OCI-LY7 (cell line): Measurements from ENCODE around the gene MAGED4B. TPM values are rescaled to one million over a fixed set of nuclear protein-coding genes. Genes with fewer than 3 reads are reported as not detected.

Source experiments
- BruUV-seq: library from RNA; stranded (reverse); fragments of 400-500 nt; replicated peaks from 2 replicates; lab custom pipeline; 2021; lab: Mats Ljungman, UMichigan
- CTCF ChIA-PET: fragments of 300-600 bp; sonication (Branson Sonifier 250); formaldehyde crosslinking; loops from one replicate; lab custom pipeline; 2022; ENCODE audit warnings: antibody characterized with exemption; ENCODE audit not compliant: unreplicated experiment; lab: Charles Lee
- POLR2A ChIA-PET: fragments of 300-600 bp; sonication (Branson Sonifier 250); formaldehyde crosslinking; loops from one replicate; lab custom pipeline; 2022; ENCODE audit warnings: antibody characterized with exemption; lab: Charles Lee
- DNase-seq: peaks from one replicate; pipeline ENCODE4 v3.0.0-alpha.2; 2015; ENCODE audit warnings: low spot score
- H2AFZ ChIP-seq: fragments of 200-600 bp; sonication (generic), shearing (Covaris generic); 2 replicates; pipeline ENCODE4 v1.6.1; 2014; ENCODE audit warnings: mild to moderate bottlenecking, antibody characterized with exemption, low read length, moderate library complexity
- H3K27ac ChIP-seq: fragments of 200-600 bp; sonication (generic); 2 replicates; pipeline ENCODE4 v1.5.1; 2014; ENCODE audit warnings: mixed run types, low read depth, mild to moderate bottlenecking, moderate library complexity, low read length, inconsistent platforms; ENCODE audit not compliant: poor library complexity, severe bottlenecking
- H3K36me3 ChIP-seq: fragments of 200-600 bp; sonication (generic); 2 replicates; pipeline ENCODE4 v1.6.1; 2014; ENCODE audit warnings: mild to moderate bottlenecking, antibody characterized with exemption, low read length, moderate library complexity, mixed read lengths; ENCODE audit not compliant: insufficient read depth
- H3K4me1 ChIP-seq: fragments of 200-600 bp; sonication (generic); 2 replicates; pipeline ENCODE4 v1.5.1; 2014; ENCODE audit warnings: mild to moderate bottlenecking, low read length; ENCODE audit not compliant: insufficient read depth, poor library complexity, severe bottlenecking
- H3K4me2 ChIP-seq: fragments of 200-600 bp; sonication (generic); 2 replicates; pipeline ENCODE4 v1.6.1; 2014; ENCODE audit warnings: mild to moderate bottlenecking, low read length
- H3K4me3 ChIP-seq: fragments of 200-600 bp; sonication (generic); 2 replicates; pipeline ENCODE4 v1.5.1; 2014; ENCODE audit warnings: mild to moderate bottlenecking, low read depth, low read length; ENCODE audit not compliant: poor library complexity, severe bottlenecking
- H3K79me2 ChIP-seq: fragments of 200-600 bp; sonication (generic); 2 replicates; pipeline ENCODE4 v1.6.1; 2016; ENCODE audit warnings: low read depth, mild to moderate bottlenecking, low read length, moderate library complexity, mixed read lengths; ENCODE audit not compliant: insufficient read depth
- H3K9me2 ChIP-seq: fragments of 200-600 bp; sonication (generic); 2 replicates; pipeline ENCODE4 v1.6.1; 2016; ENCODE audit warnings: mild to moderate bottlenecking, low read length, mixed read lengths; ENCODE audit not compliant: insufficient read depth
- H3K9me3 ChIP-seq: fragments of 200-600 bp; sonication (generic); 2 replicates; pipeline ENCODE4 v1.6.1; 2014; ENCODE audit warnings: mild to moderate bottlenecking, mixed run types, low read length, mixed read lengths
- H4K20me1 ChIP-seq: fragments of 200-600 bp; sonication (generic); 2 replicates; pipeline ENCODE4 v1.6.1; 2014; ENCODE audit warnings: mild to moderate bottlenecking, antibody characterized with exemption, low read length, moderate library complexity, mixed read lengths; ENCODE audit not compliant: insufficient read depth
- CTCF ChIP-seq: fragments of 200-600 bp; sonication (generic); conservative IDR thresholded peaks from 2 replicates; pipeline ENCODE4 v1.5.1; 2014; ENCODE audit warnings: mild to moderate bottlenecking, antibody characterized with exemption, low read length, moderate library complexity, mixed read lengths
- EZH2phosphoT487 ChIP-seq: fragments of 200-600 bp; sonication (generic); IDR thresholded peaks from 2 replicates; pipeline ENCODE4 v1.6.1; 2018; ENCODE audit warnings: low read depth, borderline replicate concordance, mild to moderate bottlenecking, mixed run types, antibody characterized with exemption, low read length, moderate library complexity, mixed read lengths
- intact Hi-C: fragments of 100-400 bp; cut with micrococcal nuclease; formaldehyde crosslinking; loops from one replicate; pipeline ENCODE4 v1.10.0; 2022; ENCODE audit not compliant: unreplicated experiment
- small RNA-seq: library from RNA; depleted of rRNA; stranded (forward); fragments of <200 nt; gene quantifications from one replicate; pipeline ENCODE3, GENCODE V24; 2014
- total RNA-seq, 2 experiments: library from RNA; depleted of rRNA in 1 of 2; stranded (reverse); fragments of >200 nt in 1 of 2; shearing (Covaris generic) in 1 of 2; gene quantifications; 2 replicates each; pipeline ENCODE4 v1.2.3, GENCODE V29; 2014 to 2022

Gene MAGED4B
- total RNA-seq, 2 experiments from 2014 or later: 7.4 to 12.2 TPM

- Histone ChIP-seq H2AFZ (no peak overlapping the region), H3K4me3 (no peak overlapping the region), H4K20me1 (no peaks in the 10 kb centered on the region), H3K27ac (no peak overlapping the region), H3K36me3 (no peaks in the 10 kb centered on the region), H3K4me1 (no peaks in the 10 kb centered on the region), H3K79me2 (no peaks in the 10 kb centered on the region), H3K9me2 (no peaks in the 10 kb centered on the region), H3K4me2 (no peak overlapping the region), H3K9me3 (no peaks in the 10 kb centered on the region)
- POLR2A ChIA-PET: no interaction called here
- TF ChIP-seq EZH2phosphoT487 (no peak), CTCF (no peak)
- intact Hi-C loops: no loop called here
- DNase-seq: no peak
- no TSS peak for BruUV-seq
- CTCF ChIA-PET: no interaction called here
Measured at GRCh38 chrX:52031371-52031770, 37.6 kb downstream of the MAGED4B start.

- H3K4me3 ChIP-seq: no peak overlapping the region
- H3K9me3 ChIP-seq: no peaks in the 10 kb centered on the region
- POLR2A ChIA-PET: no interaction called here
- no TSS peak for BruUV-seq
- H3K4me1 ChIP-seq: no peaks in the 10 kb centered on the region
- no peak for DNase-seq
- H3K36me3 ChIP-seq: no peaks in the 10 kb centered on the region
- H3K9me2 ChIP-seq: no peaks in the 10 kb centered on the region
- TF ChIP-seq CTCF (no peak), EZH2phosphoT487 (no peak)
- CTCF ChIA-PET: no interaction called here
- H3K79me2 ChIP-seq: no peaks in the 10 kb centered on the region
- no peak overlapping the region for H3K4me2 ChIP-seq
- intact Hi-C loops: no loop called here
- no peaks in the 10 kb centered on the region for H4K20me1 ChIP-seq
- no peak overlapping the region for H3K27ac ChIP-seq
- H2AFZ ChIP-seq: no peak overlapping the region
Measured at GRCh38 chrX:52015794-52016193, 53.2 kb downstream of the MAGED4B start.

Small RNAs within 50 kb of the gene (small RNA-seq; reads per million reads assigned to genes)
- not detected for gene SNORA11E

Other genes starting within 250 kb of the MAGED4B start
- 36.8 and 38.0 TPM in 2 replicates for gene MAGED1, start 175.6 kb downstream of the MAGED4B start, total RNA-seq (2014; rRNA removed; shearing (Covaris generic))
- gene MAGED1, start 175.6 kb downstream of the MAGED4B start, total RNA-seq (2022): 58.7 and 60.0 TPM in 2 replicates
- gene MAGED4, start 115.7 kb upstream of the MAGED4B start, total RNA-seq (2014; rRNA removed; shearing (Covaris generic)): 4.0 and 9.3 TPM in 2 replicates
- 4.9 and 6.6 TPM in 2 replicates for gene MAGED4, start 115.7 kb upstream of the MAGED4B start, total RNA-seq (2022)